GM19351 (cell line): ENCODE data around the gene CES1.
"Not testable (repeated sequence)": the region's sequence is repeated elsewhere in the genome, so short reads cannot be mapped to it uniquely, and the experiment has no call there.

Source experiments
- ATAC-seq: cut with Tn5 transposase; IDR thresholded peaks from one replicate; pipeline ENCODE4 v1.9.1; 2021; ENCODE audit warnings: mild to moderate bottlenecking, moderate library complexity; ENCODE audit not compliant: unreplicated experiment

The CES1 gene

DNA sequence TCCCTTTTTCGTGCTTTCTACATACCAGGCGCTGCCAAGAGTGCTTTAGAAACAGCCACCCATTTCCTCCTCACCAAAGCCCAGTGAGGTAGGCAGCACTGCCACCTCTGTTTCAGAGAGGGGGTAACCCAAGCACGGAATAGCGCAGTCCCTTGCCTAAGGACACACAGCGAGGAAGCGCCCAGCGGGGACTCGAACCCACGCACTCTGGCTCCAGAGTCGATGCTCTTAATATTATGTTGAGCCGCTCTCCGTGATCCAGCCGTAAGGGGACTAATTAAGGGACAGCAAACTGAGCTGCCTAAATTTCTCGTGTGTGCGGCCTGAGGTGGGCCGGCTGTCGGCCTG, 497 bp downstream of the CES1 start:
- no peak for ATAC-seq

DNA sequence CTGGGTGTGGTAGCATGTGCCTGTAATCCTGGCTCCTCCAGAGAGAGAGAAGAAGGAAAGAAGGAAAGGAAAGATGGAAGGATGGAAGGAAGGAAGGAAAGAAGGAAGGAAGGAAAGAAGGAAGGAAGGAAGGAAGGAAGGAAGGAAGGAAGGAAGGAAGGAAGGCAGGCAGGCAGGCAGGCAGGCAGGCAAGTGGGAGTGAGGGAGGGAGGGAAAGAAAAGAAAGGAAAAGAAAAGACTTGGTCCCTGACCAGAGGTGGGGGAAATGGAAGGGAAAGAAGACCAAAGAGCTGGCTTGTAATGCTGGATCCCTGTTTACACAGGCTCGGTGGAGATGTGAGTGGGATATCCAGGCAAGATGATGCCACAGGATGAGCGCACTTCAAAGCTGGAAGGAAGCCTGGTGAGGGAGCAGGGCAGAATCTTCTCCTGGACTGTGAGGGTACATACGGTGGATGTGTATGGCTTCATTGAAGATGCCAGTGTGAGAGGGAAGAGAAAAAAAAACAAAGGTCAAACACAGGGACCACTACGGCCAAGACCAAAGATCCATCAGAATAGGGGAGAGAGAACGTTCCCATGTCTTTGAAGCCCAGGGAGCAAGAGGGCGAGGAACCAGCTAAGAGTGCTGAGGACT, 2.1 kb downstream of the CES1 start:
- no peak for ATAC-seq

DNA sequence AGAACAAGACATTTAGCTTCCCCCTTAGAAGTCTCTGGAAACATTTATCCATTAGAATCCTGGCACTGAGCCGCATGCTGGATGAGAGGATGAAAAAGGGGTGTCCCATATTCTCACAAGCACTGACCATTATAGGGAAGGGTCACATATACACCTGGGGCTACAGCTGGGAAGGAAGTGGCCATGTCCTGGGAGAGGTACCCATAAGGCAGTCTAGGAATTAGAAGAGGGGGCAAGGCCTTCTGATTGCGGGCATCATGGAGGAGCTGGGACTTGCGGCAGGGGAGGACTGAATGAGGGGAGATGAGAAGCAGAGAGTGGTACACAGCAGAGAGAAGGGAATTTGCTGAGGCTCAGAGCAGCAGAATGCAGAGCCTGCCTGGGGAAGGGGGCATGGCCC, 3.7 kb downstream of the CES1 start:
- not testable (repeated sequence) for ATAC-seq

GRCh38 chr16:55828680-55829079, 4.2 kb downstream of the CES1 start:
- ATAC-seq = no peak

DNA sequence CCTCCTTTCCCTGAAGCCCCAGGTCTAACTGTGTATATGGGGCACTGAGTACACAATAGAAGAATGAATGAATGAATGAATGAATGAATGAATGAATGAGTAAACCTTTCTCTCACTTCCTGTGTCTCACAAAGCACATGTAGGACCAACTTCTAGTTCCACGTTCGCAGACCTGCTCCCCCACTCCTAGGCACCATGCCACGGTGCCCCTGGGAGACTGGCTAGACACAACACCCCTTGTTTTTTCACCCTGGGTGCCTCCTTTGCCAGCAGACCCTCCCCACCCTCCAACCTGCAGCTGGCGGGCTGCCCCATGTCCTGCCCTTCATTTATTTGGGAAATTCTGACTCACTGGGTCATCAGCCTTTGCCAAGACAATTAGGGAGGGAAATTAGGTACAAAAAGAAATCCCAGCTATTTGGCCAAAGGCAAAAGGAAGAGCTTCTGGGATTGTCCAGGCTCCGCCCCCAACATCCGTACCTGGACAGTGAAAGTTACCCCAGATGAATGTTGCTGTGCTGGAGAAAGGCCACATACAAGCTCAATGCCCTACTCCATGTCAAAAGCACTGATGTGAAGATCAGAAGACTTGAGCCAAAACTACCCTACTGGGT, 7.7 kb downstream of the CES1 start:
- no peak for ATAC-seq

DNA sequence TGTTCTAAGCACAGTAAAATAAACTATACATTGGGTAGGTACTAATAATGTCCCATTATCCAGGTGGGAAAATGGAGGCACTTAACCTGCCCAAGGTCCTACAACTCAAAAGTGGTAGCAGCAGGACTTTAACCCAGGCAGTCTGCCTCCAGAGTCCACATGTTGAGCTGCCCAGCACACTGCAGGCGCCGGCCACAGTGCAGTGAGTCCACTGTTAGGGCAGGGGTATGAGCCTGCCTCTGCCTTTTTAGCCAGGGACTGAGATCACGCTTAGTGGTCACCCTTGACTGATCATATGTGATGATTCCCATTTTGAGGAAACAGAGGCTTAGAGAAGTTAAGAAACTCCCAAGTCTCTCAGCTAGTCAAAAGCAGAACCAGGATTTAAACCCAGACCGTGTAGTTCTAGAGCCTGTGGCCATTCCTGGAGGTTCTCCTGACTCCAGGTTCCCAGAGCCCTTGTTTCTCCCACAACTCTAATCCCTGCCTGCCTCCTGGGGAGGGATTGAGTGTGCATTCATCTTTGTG, 8.4 kb downstream of the CES1 start:
- ATAC-seq = no peak

DNA sequence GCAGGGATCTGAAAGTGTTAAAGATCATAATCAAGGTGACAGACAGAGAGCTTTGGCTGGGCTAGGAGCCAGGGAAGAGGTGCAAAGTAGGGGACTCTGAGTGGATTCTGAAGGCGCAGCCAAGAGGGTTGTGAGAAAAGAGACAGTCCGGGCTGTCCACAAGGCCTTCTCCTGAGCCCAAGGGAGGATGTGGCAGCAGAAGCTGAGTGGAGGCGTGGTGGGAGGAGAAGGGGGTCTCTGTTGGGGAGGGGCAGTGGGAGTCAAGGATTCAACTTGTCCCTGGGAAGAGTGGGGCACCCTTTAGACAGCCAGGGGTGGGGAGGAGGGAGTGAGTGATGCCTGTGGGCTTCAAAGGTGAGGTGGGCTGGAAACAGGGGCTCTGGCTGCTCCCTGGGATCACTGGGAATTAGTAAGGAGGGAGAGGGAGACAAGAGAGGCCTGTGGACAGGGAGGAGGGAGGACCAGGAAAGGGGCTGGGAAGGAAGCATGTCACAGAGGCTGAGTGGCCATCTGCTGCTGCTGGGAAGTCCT, 10.6 kb downstream of the CES1 start:
- ATAC-seq = no peak

- ATAC-seq = no peak
Measured at GRCh38 chr16:55821210-55821609, 11.7 kb downstream of the CES1 start.

GRCh38 chr16:55820615-55821014, 12.3 kb downstream of the CES1 start:
- no peak for ATAC-seq

DNA sequence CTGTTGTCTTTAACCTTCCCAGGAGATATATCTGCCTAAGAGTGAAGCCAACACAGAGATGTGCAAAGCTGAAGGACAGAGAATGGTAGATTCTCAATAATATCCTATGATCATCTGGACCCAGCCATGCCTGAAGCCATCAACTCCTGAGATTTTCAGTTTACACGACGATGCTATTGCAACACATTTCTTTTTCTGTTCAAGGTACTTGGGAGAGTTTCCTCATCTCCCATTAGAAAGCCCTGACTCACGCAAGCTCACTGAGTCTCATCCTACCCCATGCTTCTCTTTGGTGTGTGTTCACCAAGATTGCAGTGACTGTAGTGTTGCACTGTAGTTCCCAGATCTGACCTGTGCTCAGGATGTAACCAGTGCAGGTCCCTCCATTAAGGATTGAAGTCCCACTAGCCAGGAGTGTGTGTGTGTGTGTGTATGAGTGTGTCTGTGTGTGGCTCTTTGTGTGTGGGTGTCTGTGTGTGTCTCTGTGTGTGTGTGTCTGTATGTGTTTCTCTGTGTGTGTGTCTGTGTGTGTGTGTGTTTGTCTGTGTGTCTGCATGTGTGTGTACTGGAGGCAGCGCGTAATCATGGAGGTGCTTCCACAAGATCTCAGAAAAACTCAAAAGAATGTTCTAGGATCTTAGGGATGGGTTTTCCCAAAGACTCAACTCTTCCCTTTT, 15.5 kb downstream of the CES1 start:
- ATAC-seq = no peak

DNA sequence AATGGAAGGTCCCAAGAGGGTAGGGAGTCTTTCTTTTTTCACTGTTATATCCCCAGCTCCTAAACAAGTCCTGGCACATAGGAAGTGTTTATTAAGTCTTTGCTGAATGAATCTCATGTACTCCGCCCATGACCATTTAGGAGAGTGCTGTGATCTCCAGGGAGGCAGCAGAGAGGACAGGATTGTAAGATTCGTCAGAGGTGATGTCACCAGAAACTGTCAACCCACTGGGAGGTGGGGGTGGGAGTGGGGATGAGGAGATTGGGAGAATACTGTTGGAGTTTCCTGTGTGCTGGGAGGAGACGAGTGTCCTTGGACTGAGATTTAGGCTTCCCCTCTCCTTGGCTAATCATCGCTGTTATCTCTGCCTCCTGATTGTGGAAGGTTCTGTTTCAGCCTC, 16.7 kb downstream of the CES1 start:
- not testable (repeated sequence) for ATAC-seq

DNA sequence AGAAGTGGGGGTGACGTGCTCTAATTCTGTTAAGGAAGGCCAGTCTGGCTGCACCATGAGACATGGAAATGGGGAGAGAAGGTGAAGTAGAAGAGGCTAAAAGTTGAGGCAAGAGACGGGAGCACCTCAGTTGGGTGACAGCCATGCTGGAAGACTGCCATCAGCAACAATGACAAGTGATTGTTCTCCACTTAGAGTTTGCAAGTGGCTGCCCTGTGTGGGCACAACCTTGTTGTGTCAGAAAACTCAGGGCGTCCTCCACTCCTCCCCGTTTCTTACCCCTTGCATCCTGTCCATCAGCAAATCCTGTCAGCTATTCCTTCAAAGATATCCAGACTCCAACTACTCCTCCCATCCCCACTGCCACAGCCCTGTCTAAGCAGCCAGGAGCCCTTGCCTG, 17.6 kb downstream of the CES1 start:
- no peak for ATAC-seq

DNA sequence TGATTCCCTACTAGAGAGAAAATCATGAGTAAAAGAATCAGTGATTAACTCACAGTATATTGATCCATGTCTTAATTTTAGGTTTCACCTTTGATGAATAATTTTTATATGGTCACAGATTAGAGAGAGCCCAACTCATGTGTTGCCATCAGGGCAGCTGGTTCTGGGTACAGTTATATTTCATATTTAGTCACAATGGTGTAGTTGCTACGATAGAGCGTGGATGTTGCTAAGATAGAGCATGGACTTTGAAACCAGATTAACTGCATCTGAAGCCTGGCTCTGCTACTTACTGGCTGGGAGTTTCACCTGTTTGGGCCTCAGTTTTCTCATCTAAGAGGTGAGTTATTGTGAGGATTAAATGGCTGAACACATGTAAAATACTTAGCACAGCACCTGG, 18.7 kb downstream of the CES1 start:
- not testable (repeated sequence) for ATAC-seq

DNA sequence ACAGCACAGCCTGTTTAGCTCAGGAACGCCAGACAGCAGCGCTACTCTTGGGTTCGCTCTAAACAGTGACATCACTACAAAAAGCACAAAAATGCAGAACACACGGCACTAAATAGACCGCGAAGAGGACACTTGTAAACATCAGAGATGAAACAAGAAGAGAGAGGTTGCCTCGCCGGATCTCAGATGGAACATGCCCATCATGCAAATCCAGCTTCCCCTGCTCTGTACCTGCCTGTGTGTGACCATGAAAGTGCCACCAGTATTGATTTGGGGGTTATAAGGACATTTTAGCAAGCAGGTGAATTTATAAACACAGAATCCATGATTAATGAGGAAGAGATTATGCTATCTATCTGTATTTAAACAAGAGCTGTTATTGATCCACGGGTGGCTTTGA, 19.2 kb downstream of the CES1 start:
- not testable (repeated sequence) for ATAC-seq

- no peak for ATAC-seq
Measured at GRCh38 chr16:55812951-55813350, 19.9 kb downstream of the CES1 start.

DNA sequence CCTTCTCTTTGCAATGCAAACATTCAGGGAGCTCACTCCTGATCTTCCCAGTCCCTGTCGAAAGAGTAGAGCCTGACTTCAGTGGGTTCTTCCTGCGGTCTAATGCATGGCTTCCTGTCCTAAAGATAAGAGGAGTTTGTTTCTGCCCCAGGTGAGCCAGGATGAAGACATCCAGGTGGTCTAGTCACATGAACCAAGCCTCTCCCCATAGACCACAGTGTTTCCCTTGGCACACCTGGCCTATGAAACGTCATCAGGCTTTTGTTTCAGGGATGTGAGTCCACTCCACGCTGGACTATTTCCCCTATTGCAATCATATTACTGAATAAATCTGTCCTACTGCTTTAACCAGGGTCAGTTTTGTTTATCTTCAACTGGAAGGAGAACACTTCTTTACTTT, 21.1 kb downstream of the CES1 start:
- ATAC-seq = no peak

DNA sequence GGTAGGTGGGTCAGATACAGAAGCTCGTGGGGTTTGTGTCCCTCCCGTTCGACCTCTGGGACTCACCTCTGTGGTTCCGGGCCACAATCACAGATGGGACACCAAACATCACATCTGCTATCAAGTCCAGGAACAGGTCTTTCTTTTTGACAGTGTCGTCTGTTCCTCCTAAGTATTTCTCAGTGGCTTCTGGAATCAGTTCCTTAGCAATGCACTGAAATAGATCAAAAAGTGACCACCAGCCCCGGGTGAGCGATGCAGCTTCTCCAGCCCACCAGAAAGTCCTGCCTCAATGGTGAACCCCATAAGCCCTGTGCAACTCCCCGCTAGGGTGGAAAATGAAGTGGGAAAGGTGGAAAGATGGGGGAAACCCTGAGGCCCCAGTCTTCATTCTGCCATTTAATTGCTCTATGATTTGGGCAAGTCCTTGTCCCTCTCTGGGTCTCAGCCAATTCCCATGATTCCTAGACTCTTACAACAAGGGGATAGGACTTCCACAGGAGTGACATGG, 22.4 kb downstream of the CES1 start:
- ATAC-seq = no peak

DNA sequence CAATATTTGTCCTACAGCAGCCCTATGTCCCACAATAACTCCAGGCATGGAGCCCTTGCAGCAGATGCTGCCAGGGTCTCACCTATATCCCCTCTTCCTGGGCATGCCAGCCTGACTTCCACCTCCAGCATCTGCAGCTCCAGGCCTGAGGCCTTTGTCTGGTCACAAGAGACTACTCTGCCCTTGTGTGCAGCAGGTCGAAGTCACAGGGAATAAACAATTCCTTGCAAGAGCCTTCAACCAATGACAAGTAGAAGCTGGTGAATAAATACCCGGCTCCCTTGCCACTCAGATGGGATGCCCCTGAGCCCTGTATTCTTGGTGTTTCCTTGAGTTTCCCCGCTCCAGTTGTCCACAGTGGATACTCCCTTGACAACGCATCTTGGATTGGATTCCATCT, 23.0 kb downstream of the CES1 start:
- ATAC-seq = no peak

DNA sequence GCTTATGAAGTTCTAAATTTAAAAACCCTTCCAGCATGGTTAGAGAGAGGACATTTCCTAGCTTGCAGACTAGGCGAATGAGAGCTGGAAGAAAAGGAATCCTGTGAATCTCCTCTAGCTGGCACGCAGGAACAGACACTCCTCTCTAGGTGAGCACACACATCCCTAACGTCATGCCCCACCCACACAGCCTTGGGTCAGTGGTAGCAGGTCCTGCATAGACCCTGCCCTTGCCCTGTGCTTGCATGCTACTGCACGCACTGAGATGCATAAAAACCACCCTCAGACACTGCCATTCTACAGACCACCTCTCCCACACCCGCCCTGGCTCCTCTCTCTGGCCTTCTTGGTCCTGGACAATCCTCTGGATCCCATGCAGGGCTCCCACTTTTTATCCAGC, 23.5 kb downstream of the CES1 start:
- no peak for ATAC-seq

DNA sequence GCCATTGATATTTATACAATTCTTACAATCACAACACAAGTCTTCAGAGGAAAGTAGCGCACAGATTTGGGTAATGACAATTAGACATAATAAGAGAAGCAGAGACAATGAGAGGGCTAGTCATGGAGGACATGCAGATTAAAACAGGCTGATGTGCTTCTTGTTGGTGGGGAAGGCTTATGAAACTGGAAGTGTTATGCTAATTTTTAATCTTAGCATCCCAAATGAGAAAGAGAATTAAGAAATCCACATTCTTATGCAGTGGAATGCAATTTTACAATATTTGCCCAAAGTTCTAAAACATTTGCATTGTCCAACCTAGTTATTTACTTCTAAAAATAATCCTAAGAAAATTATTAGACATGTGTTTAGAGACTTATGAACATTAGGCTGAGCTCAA, 24.6 kb downstream of the CES1 start:
- not testable (repeated sequence) for ATAC-seq

DNA sequence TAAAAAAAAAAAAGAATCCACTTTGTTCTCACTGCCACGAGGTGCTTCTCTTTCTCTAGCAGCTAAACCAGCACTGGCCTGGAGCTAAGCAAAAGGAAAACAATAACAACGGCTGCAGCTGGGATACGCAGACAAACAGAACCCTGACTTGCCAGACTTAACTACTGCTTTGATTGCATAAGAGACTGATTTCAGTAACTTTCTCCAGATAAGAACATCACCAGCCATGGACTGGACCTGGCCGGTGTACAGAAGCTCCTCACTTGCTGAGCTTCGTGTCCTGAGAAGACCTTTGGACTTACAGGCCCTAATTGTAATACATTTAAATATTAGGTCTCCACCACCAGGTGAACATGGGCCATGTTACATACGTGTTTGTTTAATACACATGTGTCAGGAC, 27.8 kb downstream of the CES1 start:
- not testable (repeated sequence) for ATAC-seq

- ATAC-seq = not testable (repeated sequence)
Measured at GRCh38 chr16:55803681-55804080, 29.2 kb downstream of the CES1 start.
